Forelimb muscle (tissue), 1 donor: ENCODE measurements around the gene ZNF554. TPM values are rescaled to one million over a fixed set of nuclear protein-coding genes. Genes with fewer than 3 reads are reported as not detected.
"Not testable (repeated sequence)": the region's sequence is repeated elsewhere in the genome, so short reads cannot be mapped to it uniquely, and the experiment has no call there.

Source experiments
- DNase-seq: peaks from one replicate; pipeline ENCODE4 v3.0.0-alpha.2; 2013; ENCODE audit warnings: low read depth
- polyA plus RNA-seq: library from polyadenylated mRNA; unstranded; fragments of 120-200 nt; gene quantifications from one replicate; pipeline ENCODE4 v1.2.1, GENCODE V29; 2013; ENCODE audit not compliant: insufficient read length

The ZNF554 gene
- polyA plus RNA-seq, 1 donor, result 5.3 TPM

- no peak for DNase-seq
Observed at GRCh38 chr19:2790557-2791271, 29.0 kb upstream of the ZNF554 start.

- no peak for DNase-seq
Observed at GRCh38 chr19:2791440-2791839, 28.2 kb upstream of the ZNF554 start.

- DNase-seq, result no peak
Observed at GRCh38 chr19:2791876-2792275, 27.8 kb upstream of the ZNF554 start.

GRCh38 chr19:2792666-2793065, 27.0 kb upstream of the ZNF554 start:
- DNase-seq, result not testable (repeated sequence)

- DNase-seq, result no peak
Observed at GRCh38 chr19:2793126-2793525, 26.5 kb upstream of the ZNF554 start.

- DNase-seq, result no peak
Observed at GRCh38 chr19:2793577-2793976, 26.1 kb upstream of the ZNF554 start.

- DNase-seq, result no peak
Observed at GRCh38 chr19:2795827-2796658, 23.6 kb upstream of the ZNF554 start.

- DNase-seq, result no peak
Observed at GRCh38 chr19:2796659-2797266, 22.9 kb upstream of the ZNF554 start.

- no peak for DNase-seq
Observed at GRCh38 chr19:2797280-2797679, 22.4 kb upstream of the ZNF554 start.

- DNase-seq, result no peak
Observed at GRCh38 chr19:2798158-2798685, 21.4 kb upstream of the ZNF554 start.

GRCh38 chr19:2798733-2799132, 20.9 kb upstream of the ZNF554 start:
- no peak for DNase-seq

GRCh38 chr19:2799273-2800020, 20.2 kb upstream of the ZNF554 start:
- no peak for DNase-seq

- no peak for DNase-seq
Observed at GRCh38 chr19:2800506-2800905, 19.2 kb upstream of the ZNF554 start.

GRCh38 chr19:2802826-2803225, 16.8 kb upstream of the ZNF554 start:
- DNase-seq, result no peak

- no peak for DNase-seq
Observed at GRCh38 chr19:2803486-2804155, 16.0 kb upstream of the ZNF554 start.

- no peak for DNase-seq
Observed at GRCh38 chr19:2804156-2805004, 15.3 kb upstream of the ZNF554 start.

- DNase-seq, result no peak
Observed at GRCh38 chr19:2805261-2805900, 14.3 kb upstream of the ZNF554 start.

GRCh38 chr19:2805991-2806649, 13.5 kb upstream of the ZNF554 start:
- no peak for DNase-seq

- DNase-seq, result no peak
Observed at GRCh38 chr19:2806736-2807378, 12.8 kb upstream of the ZNF554 start.
